PC-3 (cell line): Measurements from ENCODE around the gene TAOK3.

Experiments
- EZH2 ChIP-seq: fragments of 300-600 bp; sonication (generic); IDR thresholded peaks from one replicate; pipeline ENCODE4 v1.6.1; 2017; ENCODE audit warnings: antibody characterized with exemption, mild to moderate bottlenecking, low read length; ENCODE audit not compliant: unreplicated experiment
- EZH2phosphoT487 ChIP-seq: fragments of 300-600 bp; sonication (generic); IDR thresholded peaks from 2 replicates; pipeline ENCODE4 v1.6.1; 2018; ENCODE audit warnings: mild to moderate bottlenecking, antibody characterized with exemption, low read length, borderline replicate concordance
- TF ChIP-seq, protein P1 (sequence below): fragments of 300-600 bp; sonication (generic); conservative IDR thresholded peaks from 2 replicates; pipeline ENCODE4 v1.5.1; 2017; ENCODE audit warnings: antibody characterized with exemption, low read depth, mild to moderate bottlenecking, low read length

- TF ChIP-seq, protein P1, sequence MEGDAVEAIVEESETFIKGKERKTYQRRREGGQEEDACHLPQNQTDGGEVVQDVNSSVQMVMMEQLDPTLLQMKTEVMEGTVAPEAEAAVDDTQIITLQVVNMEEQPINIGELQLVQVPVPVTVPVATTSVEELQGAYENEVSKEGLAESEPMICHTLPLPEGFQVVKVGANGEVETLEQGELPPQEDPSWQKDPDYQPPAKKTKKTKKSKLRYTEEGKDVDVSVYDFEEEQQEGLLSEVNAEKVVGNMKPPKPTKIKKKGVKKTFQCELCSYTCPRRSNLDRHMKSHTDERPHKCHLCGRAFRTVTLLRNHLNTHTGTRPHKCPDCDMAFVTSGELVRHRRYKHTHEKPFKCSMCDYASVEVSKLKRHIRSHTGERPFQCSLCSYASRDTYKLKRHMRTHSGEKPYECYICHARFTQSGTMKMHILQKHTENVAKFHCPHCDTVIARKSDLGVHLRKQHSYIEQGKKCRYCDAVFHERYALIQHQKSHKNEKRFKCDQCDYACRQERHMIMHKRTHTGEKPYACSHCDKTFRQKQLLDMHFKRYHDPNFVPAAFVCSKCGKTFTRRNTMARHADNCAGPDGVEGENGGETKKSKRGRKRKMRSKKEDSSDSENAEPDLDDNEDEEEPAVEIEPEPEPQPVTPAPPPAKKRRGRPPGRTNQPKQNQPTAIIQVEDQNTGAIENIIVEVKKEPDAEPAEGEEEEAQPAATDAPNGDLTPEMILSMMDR, result no peak
- TF ChIP-seq EZH2, result no peak
- no peak for TF ChIP-seq EZH2phosphoT487
Measured at GRCh38 chr12:118391836-118392235, 19.1 kb upstream of the TAOK3 start.
